ENCODE data around the gene GARS1. TPM values are rescaled to one million over a fixed set of nuclear protein-coding genes. Genes with fewer than 3 reads are reported as not detected.

The GARS1 gene
- polyA plus RNA-seq, 3 donors, result 46.0 to 68.4 (median 48.6) TPM

DNA sequence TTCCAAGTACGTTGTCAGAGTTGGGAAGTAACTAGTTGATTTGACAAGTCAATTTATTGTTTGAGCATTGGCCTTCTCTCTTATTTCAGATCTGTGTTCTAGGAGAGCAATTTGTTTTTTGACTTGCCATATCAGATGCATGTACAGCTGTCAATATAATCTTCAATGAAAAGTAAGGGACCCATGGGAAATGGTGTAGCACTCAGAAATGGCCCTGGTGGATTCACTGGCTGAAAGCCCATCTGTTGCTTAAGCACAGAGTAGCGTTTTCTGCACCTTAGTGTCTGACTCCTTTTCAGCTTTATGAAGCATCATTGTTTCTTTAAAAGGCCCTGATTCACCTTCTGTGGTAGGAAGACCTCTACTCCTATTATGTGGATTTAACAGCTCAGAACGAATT, 10.2 kb downstream of the GARS1 start:
- Histone ChIP-seq H3K9me3 (replicated peaks in 1 of 2; ENCODE audit: control insufficient read depth in 1 of 2, insufficient read depth in 1 of 2, low read length in 2 of 2) (no peaks in the 10 kb centered on the region), H3K36me3 (replicated peaks in 1 of 2; ENCODE audit: control insufficient read depth in 1 of 2, insufficient read depth in 2 of 2, low read length in 2 of 2) (peaks cover 85 to 95% of the 10 kb centered on the region in 2 donors), H3K4me3 (replicated peaks in 1 of 3; ENCODE audit: low read depth in 2 of 3, low read length in 3 of 3) (no peak overlapping the region), H2AFZ (ENCODE audit: insufficient read depth, low read depth, low read length, poor library complexity, severe bottlenecking) (no peak overlapping the region), H3K4me1 (ENCODE audit: control insufficient read depth in 1 of 2, insufficient read depth in 2 of 2, low read length in 2 of 2) (no peaks in the 10 kb centered on the region), H3K79me2 (ENCODE audit: insufficient read depth, low read length) (no peaks in the 10 kb centered on the region), H3K9ac (ENCODE audit: insufficient read depth, low read length, poor library complexity, severe bottlenecking) (no peak overlapping the region), H3K27me3 (ENCODE audit: control insufficient read depth in 2 of 2, insufficient read depth in 2 of 2, low read length in 2 of 2) (no peaks in the 10 kb centered on the region), H3K27ac (ENCODE audit: low read depth in 1 of 2, low read length in 2 of 2) (no peak overlapping the region), H3K4me2 (replicated peaks; ENCODE audit: extremely low read depth, low read length, poor library complexity, severe bottlenecking) (no peak overlapping the region), H4K20me1 (ENCODE audit: insufficient read depth, low read length) (no peaks in the 10 kb centered on the region)
- DNase-seq, result no peak
- TF ChIP-seq CTCF (IDR thresholded peaks at IDR 0.05), result no peak
- Mint-ChIP-seq H3K4me1 (no peaks in the 10 kb centered on the region), H3K9me3 (no peaks in the 10 kb centered on the region), H3K4me3 (no peak overlapping the region), H3K27ac (no peak overlapping the region), H3K27me3 (ENCODE audit: low read depth in 3 of 3) (no peaks in the 10 kb centered on the region), H3K36me3 (peaks cover 79 to 91% of the 10 kb centered on the region in 2 donors)
- WGBS (ENCODE audit: insufficient coverage), result 86% methylated on average over 1 of the region's 3 CpGs
- intact Hi-C loops (cut with micrococcal nuclease), result no loop called here

GRCh38 chr7:30605832-30606231, 11.2 kb downstream of the GARS1 start:
- Histone ChIP-seq H4K20me1 (ENCODE audit: insufficient read depth, low read length) (no peaks in the 10 kb centered on the region), H3K27me3 (ENCODE audit: control insufficient read depth in 2 of 2, insufficient read depth in 2 of 2, low read length in 2 of 2) (no peaks in the 10 kb centered on the region), H3K4me2 (replicated peaks; ENCODE audit: extremely low read depth, low read length, poor library complexity, severe bottlenecking) (no peak overlapping the region), H3K79me2 (ENCODE audit: insufficient read depth, low read length) (no peaks in the 10 kb centered on the region), H3K36me3 (replicated peaks in 1 of 2; ENCODE audit: control insufficient read depth in 1 of 2, insufficient read depth in 2 of 2, low read length in 2 of 2) (peaks cover 85 to 95% of the 10 kb centered on the region in 2 donors), H3K4me3 (replicated peaks in 1 of 3; ENCODE audit: low read depth in 2 of 3, low read length in 3 of 3) (no peak overlapping the region), H3K9me3 (replicated peaks in 1 of 2; ENCODE audit: control insufficient read depth in 1 of 2, insufficient read depth in 1 of 2, low read length in 2 of 2) (no peaks in the 10 kb centered on the region), H3K4me1 (ENCODE audit: control insufficient read depth in 1 of 2, insufficient read depth in 2 of 2, low read length in 2 of 2) (no peaks in the 10 kb centered on the region), H3K27ac (ENCODE audit: low read depth in 1 of 2, low read length in 2 of 2) (no peak overlapping the region), H3K9ac (ENCODE audit: insufficient read depth, low read length, poor library complexity, severe bottlenecking) (no peak overlapping the region), H2AFZ (ENCODE audit: insufficient read depth, low read depth, low read length, poor library complexity, severe bottlenecking) (no peak overlapping the region)
- no peaks in the 10 kb centered on the region for H3K27me3 Mint-ChIP-seq (ENCODE audit: low read depth in 3 of 3)
- no peak overlapping the region for H3K4me3 Mint-ChIP-seq
- no peak overlapping the region for H3K27ac Mint-ChIP-seq
- intact Hi-C loops (cut with micrococcal nuclease), result no loop called here
- DNase-seq, result no peak
- 100% methylated on average over 1 of the region's 3 CpGs for WGBS (ENCODE audit: insufficient coverage)
- TF ChIP-seq CTCF (IDR thresholded peaks at IDR 0.05), result no peak
- H3K9me3 Mint-ChIP-seq, result no peaks in the 10 kb centered on the region
- peaks cover 78 to 89% of the 10 kb centered on the region in 2 donors for H3K36me3 Mint-ChIP-seq
- H3K4me1 Mint-ChIP-seq, result no peaks in the 10 kb centered on the region

Data from CD14-positive monocyte (primary cell).